GM18870 (cell line): Measurements from ENCODE around the gene KCNMA1.

Experiments used
- ATAC-seq: cut with Tn5 transposase; IDR thresholded peaks from one replicate; pipeline ENCODE4 v1.9.1; 2021; ENCODE audit warnings: moderate library complexity; ENCODE audit not compliant: unreplicated experiment

The KCNMA1 gene

GRCh38 chr10:76866841-76867586, 770.6 kb downstream of the KCNMA1 start:
- ATAC-seq: no peak

DNA sequence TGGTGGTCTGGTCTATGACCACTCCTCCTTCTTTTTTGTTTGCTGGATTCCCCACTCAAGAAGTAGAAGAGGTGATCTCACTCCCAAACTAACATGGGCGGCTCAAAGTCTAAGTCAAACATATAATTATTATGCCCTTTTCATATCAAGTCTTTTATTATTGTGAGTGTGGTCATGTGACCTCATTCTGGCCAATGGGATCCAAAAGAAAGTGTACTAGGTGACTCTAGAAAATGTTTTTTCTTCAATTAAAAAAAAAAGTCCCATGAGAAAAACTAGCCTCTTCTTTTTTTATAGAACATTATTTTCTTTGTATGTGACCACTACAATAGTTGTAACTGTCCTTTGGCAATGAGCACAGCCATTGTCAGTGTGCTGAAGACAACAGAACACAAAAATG, 772.7 kb downstream of the KCNMA1 start:
- ATAC-seq: no peak

- no peak for ATAC-seq
Observed at GRCh38 chr10:76858721-76859120, 778.9 kb downstream of the KCNMA1 start.

GRCh38 chr10:76840802-76841201, 796.8 kb downstream of the KCNMA1 start:
- ATAC-seq: no peak

- no peak for ATAC-seq
Observed at GRCh38 chr10:76839276-76839675, 798.3 kb downstream of the KCNMA1 start.

- ATAC-seq: no peak
Observed at GRCh38 chr10:76830218-76830617, 807.4 kb downstream of the KCNMA1 start.

GRCh38 chr10:76829724-76830123, 807.9 kb downstream of the KCNMA1 start:
- ATAC-seq: no peak
